ENCODE measurements around the gene CR2.
A peak's percentile ranks its signal among the peaks of the same experiment; 100 is the strongest.
"Not testable (repeated sequence)": the region's sequence is repeated elsewhere in the genome, so short reads cannot be mapped to it uniquely, and the experiment has no call there.

The CR2 gene

DNA sequence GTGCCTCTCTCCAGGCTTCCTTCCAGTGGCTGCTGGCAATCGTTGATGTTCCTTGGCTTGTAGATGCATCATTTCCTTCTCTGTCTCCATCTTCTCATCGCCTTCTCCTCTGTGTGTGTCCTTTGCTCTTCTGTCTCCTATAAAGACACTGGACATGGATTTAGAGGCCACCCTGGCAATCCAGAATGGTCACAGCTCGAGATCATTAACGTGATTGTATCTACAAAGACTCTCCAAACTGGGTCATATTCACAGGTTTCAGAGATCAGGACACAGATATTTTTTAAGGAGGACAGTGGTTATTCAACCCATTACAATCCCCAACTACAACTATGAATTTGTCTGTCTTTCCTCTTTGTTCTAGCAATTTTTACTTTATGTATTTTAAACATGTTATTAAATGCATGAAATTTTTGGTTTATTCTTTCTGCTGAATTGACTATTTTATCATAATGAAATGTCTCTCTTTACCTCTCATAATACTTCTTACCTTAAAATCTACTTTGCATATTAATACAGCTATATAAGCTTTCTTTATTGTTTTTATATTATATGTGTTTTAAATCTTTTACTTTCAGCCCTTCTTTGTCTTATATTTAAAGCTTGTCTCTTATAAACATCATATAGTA lies 64.6 kb downstream of the CR2 start:
- no peak for DNase-seq

GRCh38 chr1:207519505-207520399 lies 65.6 kb downstream of the CR2 start:
- DNase-seq: no peak

- DNase-seq: peak; percentile 6
These were observed 66.5 kb downstream of the CR2 start for GRCh38 chr1:207520400-207521345.

- DNase-seq: not testable (repeated sequence)
These were observed 71.1 kb downstream of the CR2 start for GRCh38 chr1:207525239-207525638.

DNA sequence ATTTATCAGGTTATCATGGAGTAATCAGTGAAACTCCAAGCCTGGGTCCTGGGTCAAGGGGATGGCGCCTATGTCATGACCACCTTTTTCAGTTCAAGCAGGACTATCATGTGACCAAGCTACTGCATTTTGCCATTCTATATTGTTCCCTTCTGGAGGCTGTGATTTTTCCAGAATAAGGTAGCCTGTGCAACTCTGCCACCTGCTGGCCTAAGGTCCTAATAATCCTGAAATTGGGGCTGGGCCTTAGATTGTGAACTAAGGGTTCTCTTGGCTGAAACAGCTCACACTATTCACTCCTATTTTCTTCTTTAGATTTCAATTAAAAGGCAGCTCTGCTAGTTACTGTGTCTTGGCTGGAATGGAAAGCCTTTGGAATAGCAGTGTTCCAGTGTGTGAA lies 74.3 kb downstream of the CR2 start:
- not testable (repeated sequence) for DNase-seq

GRCh38 chr1:207536263-207536662 lies 82.1 kb downstream of the CR2 start:
- DNase-seq: not testable (repeated sequence)
